Esophagus muscularis mucosa (tissue), 4 donors: ENCODE results near the gene MAP3K6. TPM values are rescaled to one million over a fixed set of nuclear protein-coding genes. Genes with fewer than 3 reads are reported as not detected.
"Not testable (repeated sequence)": the region's sequence is repeated elsewhere in the genome, so short reads cannot be mapped to it uniquely, and the experiment has no call there.

Experiments
- DNase-seq: peaks from one replicate; pipeline ENCODE4 v3.0.0-alpha.2; 2017; ENCODE audit errors: extremely low spot score
- H3K27ac ChIP-seq, 4 donors: fragments of 200-600 bp; sonication (generic); replicated peaks in 1 of 4; 1 replicate in 3 of 4; 2 replicates in 1 of 4; pipeline ENCODE4 v1.5.1; 2016 to 2019; ENCODE audit warnings: mild to moderate bottlenecking in 1 of 4
- H3K27me3 ChIP-seq, 4 donors: fragments of 200-600 bp; sonication (generic); one replicate each; pipeline versions ENCODE4 v1.5.1 to v1.6.0; 2016 to 2019
- H3K36me3 ChIP-seq, 4 donors: fragments of 200-600 bp; sonication (generic); one replicate each; pipeline ENCODE4 v1.5.1; 2016 to 2019
- H3K4me1 ChIP-seq, 4 donors: fragments of 200-600 bp; sonication (generic); one replicate each; pipeline ENCODE4 v1.5.1; 2016 to 2019
- H3K4me3 ChIP-seq, 4 donors: fragments of 200-600 bp; sonication (generic); 1 replicate in 2 of 4; 2 replicates in 2 of 4; pipeline ENCODE4 v1.5.1; 2016 to 2019; ENCODE audit warnings: mild to moderate bottlenecking in 4 of 4, moderate library complexity in 1 of 4
- H3K9me3 ChIP-seq, 4 donors: fragments of 200-600 bp; sonication (generic); 1 replicate in 3 of 4; 2 replicates in 1 of 4; pipeline ENCODE4 v1.5.1; 2016 to 2019
- EP300 ChIP-seq: sonication (generic); formaldehyde crosslinking; IDR thresholded peaks from one replicate; pipeline ENCODE4 v1.6.1; 2017; ENCODE audit warnings: antibody characterized with exemption
- POLR2A ChIP-seq: fragments of 450-650 bp; IDR thresholded peaks from one replicate; pipeline ENCODE4 v1.6.1; 2017; ENCODE audit warnings: antibody characterized with exemption, moderate library complexity, mild to moderate bottlenecking, low read depth
- POLR2AphosphoS5 ChIP-seq, 2 donors: sonication (generic); formaldehyde crosslinking; IDR thresholded peaks; one replicate each; pipeline ENCODE4 v1.6.1; 2017; ENCODE audit warnings: antibody characterized with exemption in 2 of 2
- WGBS: methylation state at CpG from one replicate; pipeline ENCODE4 v1.1.5; 2018; 5-methylcytosine and 5-hydroxymethylcytosine counted together
- intact Hi-C: fragments of 100-400 bp; cut with DNase I; formaldehyde crosslinking; loops from one replicate; pipeline ENCODE4 v1.15.1; 2023
- total RNA-seq, 4 donors: library from RNA; depleted of rRNA; stranded (reverse); fragments of >200 nt; gene quantifications; one replicate each; pipeline versions ENCODE4 v1.1.0 to v1.2.1, GENCODE V29; 2016
- TF ChIP-seq, protein P1 (sequence below), 3 experiments: fragments of 200-600 bp in 2 of 3; fragments of 450-650 bp in 1 of 3; sonication (generic) in 2 of 3; IDR thresholded peaks; one replicate each; pipeline ENCODE4 v1.5.1; 2017 to 2019; ENCODE audit warnings: antibody characterized with exemption in 3 of 3, mild to moderate bottlenecking in 2 of 3, moderate library complexity in 1 of 3

The MAP3K6 gene
- total RNA-seq, 4 donors from 2014 or later, result 29.7 to 80.1 (median 55.4) TPM

DNA sequence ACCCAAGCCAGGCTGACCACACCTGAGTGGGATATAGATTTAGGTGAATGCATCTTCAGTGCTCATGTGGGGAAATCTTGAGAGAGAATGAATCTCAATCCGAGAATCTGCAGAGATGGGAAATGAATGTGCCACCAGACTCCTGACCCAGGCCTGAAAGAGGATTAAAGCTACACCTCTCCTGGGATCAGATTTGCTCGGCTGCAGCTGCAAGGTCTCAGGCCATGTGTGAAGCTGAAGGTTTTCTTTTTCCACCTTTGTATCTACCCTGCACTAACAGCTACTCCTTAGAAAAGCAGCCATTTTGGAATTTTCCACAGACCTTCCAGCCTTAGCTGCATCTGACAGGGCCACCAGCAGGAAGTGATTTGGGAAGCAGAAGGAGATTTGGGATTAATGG is 43.9 kb upstream of the MAP3K6 start:
- Histone ChIP-seq H3K36me3 (peaks cover 72 to 99% (median 96%) of the 10 kb centered on the region in 4 donors), H3K9me3 (no peaks in the 10 kb centered on the region), H3K27ac (no peak overlapping the region), H3K27me3 (no peaks in the 10 kb centered on the region), H3K4me1 (peaks cover 18 to 35% (median 25%) of the 10 kb centered on the region in 4 donors), H3K4me3 (no peak overlapping the region)
- intact Hi-C loops, result no loop called here
- WGBS, result 85% methylated on average over 2 of the region's 2 CpGs
- no peak for TF ChIP-seq POLR2A
- TF ChIP-seq, protein P1, sequence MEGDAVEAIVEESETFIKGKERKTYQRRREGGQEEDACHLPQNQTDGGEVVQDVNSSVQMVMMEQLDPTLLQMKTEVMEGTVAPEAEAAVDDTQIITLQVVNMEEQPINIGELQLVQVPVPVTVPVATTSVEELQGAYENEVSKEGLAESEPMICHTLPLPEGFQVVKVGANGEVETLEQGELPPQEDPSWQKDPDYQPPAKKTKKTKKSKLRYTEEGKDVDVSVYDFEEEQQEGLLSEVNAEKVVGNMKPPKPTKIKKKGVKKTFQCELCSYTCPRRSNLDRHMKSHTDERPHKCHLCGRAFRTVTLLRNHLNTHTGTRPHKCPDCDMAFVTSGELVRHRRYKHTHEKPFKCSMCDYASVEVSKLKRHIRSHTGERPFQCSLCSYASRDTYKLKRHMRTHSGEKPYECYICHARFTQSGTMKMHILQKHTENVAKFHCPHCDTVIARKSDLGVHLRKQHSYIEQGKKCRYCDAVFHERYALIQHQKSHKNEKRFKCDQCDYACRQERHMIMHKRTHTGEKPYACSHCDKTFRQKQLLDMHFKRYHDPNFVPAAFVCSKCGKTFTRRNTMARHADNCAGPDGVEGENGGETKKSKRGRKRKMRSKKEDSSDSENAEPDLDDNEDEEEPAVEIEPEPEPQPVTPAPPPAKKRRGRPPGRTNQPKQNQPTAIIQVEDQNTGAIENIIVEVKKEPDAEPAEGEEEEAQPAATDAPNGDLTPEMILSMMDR (IDR thresholded peaks at IDR 0.05), result no peak
- no peak for TF ChIP-seq EP300
- no peak for TF ChIP-seq POLR2AphosphoS5 (IDR thresholded peaks at IDR 0.05)
- no peak for DNase-seq

DNA sequence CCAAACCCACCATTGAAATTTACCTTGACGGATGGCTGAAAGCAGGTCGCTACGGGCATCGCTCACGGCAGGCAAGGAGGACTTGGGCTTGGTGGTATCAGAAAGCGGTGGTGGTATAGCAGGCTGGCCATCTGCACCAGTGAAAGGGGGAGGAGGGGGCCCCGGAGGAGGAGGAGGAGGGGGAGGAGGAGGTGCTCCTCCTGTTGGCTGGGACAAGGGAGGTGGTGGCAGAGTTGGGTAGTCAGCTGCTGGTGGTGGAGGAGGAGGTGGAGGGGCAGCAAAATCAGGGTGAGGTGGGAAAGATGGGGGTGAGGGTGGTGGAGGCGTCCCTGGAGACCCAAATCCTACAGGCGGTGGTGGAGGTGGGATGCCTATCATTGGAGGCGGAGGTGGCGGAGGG is 42.9 kb upstream of the MAP3K6 start:
- intact Hi-C loops, result no loop called here
- Histone ChIP-seq H3K4me3 (no peak overlapping the region), H3K9me3 (no peaks in the 10 kb centered on the region), H3K27me3 (no peaks in the 10 kb centered on the region), H3K27ac (no peak overlapping the region), H3K36me3 (peaks cover 63 to 89% (median 86%) of the 10 kb centered on the region in 4 donors), H3K4me1 (peaks cover 29 to 45% (median 35%) of the 10 kb centered on the region in 4 donors)
- no peak for DNase-seq
- WGBS, result 95% methylated on average over 11 of the region's 11 CpGs
- no peak for TF ChIP-seq POLR2AphosphoS5 (IDR thresholded peaks at IDR 0.05)
- TF ChIP-seq, protein P1 (IDR thresholded peaks at IDR 0.05), result no peak
- no peak for TF ChIP-seq EP300
- TF ChIP-seq POLR2A, result no peak

GRCh38 chr1:27408151-27408550 is 41.4 kb upstream of the MAP3K6 start:
- Histone ChIP-seq H3K4me3 (no peak overlapping the region), H3K27me3 (no peaks in the 10 kb centered on the region), H3K4me1 (peaks cover 41 to 46% (median 42%) of the 10 kb centered on the region in 4 donors), H3K36me3 (peaks cover 48 to 73% (median 71%) of the 10 kb centered on the region in 4 donors), H3K27ac (no peak overlapping the region), H3K9me3 (no peaks in the 10 kb centered on the region)
- WGBS, result 91% methylated on average over 9 of the region's 9 CpGs
- DNase-seq, result no peak
- TF ChIP-seq, protein P1 (IDR thresholded peaks at IDR 0.05), result no peak
- TF ChIP-seq POLR2A (no peak), EP300 (no peak), POLR2AphosphoS5 (IDR thresholded peaks at IDR 0.05) (no peak)
- intact Hi-C loops, result no loop called here

- H3K9me3 ChIP-seq, intact Hi-C loops, H3K4me3 ChIP-seq, DNase-seq, H3K27me3 ChIP-seq: not testable (repeated sequence)
- Histone ChIP-seq H3K27ac (peak overlapping the region; percentile 73 to 79 (median 76)), H3K4me1 (peaks cover 52 to 56% (median 52%) of the 10 kb centered on the region in 4 donors), H3K36me3 (peaks cover 34 to 60% (median 57%) of the 10 kb centered on the region in 4 donors)
- 68% methylated on average over 2 of the region's 2 CpGs for WGBS
These were observed 40.0 kb upstream of the MAP3K6 start for GRCh38 chr1:27406791-27407190.

DNA sequence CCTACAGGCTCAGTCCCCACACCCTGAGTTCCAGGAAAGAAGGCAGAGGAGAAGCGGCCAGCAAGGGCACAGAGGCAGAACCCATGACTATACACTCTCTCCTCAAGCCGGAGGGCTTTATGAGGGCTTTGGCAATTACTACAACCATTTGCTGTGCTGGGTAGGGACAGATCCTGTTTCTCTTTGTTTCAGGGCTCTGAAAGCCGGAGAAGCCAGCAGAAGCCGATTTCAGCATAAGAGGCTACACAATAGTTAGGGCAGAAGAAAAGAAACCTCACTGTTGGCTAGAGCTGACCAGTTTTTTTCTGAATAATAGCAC is 39.6 kb upstream of the MAP3K6 start:
- no peaks in the 10 kb centered on the region for H3K27me3 ChIP-seq
- peaks cover 56 to 61% (median 57%) of the 10 kb centered on the region in 4 donors for H3K4me1 ChIP-seq
- H3K9me3 ChIP-seq, result no peaks in the 10 kb centered on the region
- TF ChIP-seq POLR2AphosphoS5 (IDR thresholded peaks at IDR 0.05) (peak in 1 of 2 donors; percentile 18), EP300 (no peak), POLR2A (no peak)
- TF ChIP-seq, protein P1 (IDR thresholded peaks at IDR 0.05), result no peak
- 56% methylated on average over 4 of the region's 4 CpGs for WGBS
- H3K27ac ChIP-seq, result peak overlapping the region; percentile 73 to 79 (median 76)
- no peak for DNase-seq
- intact Hi-C loops, result no loop called here
- H3K36me3 ChIP-seq, result peaks cover 31 to 55% (median 53%) of the 10 kb centered on the region in 4 donors
- no peak overlapping the region for H3K4me3 ChIP-seq
